ENCODE measurements around the gene DEPDC5. TPM values are rescaled to one million over a fixed set of nuclear protein-coding genes. Genes with fewer than 3 reads are reported as not detected.

The DEPDC5 gene
- total RNA-seq, 1 donor from 2014 or later = 39.5 TPM

DNA sequence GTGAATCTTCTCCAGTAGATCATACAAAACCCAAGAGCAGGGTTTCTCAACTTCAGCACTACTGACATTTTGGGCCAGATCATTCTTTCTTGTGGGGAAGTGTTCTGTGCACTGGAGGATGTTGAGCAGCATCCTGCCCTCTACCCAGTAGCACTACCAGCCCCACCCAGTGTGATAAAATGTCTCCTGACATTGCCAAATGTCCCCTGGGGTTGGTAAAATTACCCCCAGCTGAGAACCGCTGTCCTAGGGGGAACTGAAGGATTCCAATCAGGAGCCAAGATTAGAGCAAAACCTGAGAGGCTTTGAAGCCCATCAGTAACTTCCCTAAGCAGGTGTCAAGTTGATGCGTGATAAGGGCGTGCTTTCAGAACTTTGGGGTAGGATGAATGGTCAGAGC, 129.2 kb downstream of the DEPDC5 start:
- TF ChIP-seq, protein P1, sequence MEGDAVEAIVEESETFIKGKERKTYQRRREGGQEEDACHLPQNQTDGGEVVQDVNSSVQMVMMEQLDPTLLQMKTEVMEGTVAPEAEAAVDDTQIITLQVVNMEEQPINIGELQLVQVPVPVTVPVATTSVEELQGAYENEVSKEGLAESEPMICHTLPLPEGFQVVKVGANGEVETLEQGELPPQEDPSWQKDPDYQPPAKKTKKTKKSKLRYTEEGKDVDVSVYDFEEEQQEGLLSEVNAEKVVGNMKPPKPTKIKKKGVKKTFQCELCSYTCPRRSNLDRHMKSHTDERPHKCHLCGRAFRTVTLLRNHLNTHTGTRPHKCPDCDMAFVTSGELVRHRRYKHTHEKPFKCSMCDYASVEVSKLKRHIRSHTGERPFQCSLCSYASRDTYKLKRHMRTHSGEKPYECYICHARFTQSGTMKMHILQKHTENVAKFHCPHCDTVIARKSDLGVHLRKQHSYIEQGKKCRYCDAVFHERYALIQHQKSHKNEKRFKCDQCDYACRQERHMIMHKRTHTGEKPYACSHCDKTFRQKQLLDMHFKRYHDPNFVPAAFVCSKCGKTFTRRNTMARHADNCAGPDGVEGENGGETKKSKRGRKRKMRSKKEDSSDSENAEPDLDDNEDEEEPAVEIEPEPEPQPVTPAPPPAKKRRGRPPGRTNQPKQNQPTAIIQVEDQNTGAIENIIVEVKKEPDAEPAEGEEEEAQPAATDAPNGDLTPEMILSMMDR (conservative IDR thresholded peaks at IDR 0.05) = no peak
- Mint-ChIP-seq H3K4me1 (peaks cover 6% of the 10 kb centered on the region), H3K4me3 (no peak overlapping the region), H3K27ac (ENCODE audit: unreplicated experiment) (no peak overlapping the region), H3K27me3 (ENCODE audit: low read depth) (no peaks in the 10 kb centered on the region), H3K9me3 (no peaks in the 10 kb centered on the region), H3K36me3 (ENCODE audit: low read depth) (peaks cover 2% of the 10 kb centered on the region)
- DNase-seq (ENCODE audit: low read depth, low spot score) = no peak

DNA sequence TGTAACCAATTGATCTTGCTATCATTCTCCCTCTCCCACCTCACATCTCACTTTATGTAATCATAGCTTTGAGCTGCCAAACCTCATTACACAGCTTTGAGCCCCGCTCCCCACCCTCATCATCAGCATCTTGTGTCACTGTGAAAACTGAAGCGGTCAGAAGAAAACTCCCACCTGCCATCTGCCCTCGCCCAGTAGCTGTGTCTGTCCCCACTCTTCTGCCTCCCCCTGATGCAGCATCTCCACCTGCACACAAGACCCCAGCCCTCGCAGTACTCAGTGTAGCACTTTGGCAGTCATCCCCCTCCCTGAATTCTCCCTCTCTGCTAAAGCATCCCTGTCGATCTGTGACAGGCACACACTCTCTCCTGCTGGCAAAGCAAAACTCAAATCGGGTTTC, 130.2 kb downstream of the DEPDC5 start:
- H3K4me1 Mint-ChIP-seq = peaks cover 8% of the 10 kb centered on the region
- H3K4me3 Mint-ChIP-seq = no peak overlapping the region
- no peaks in the 10 kb centered on the region for H3K27me3 Mint-ChIP-seq (ENCODE audit: low read depth)
- no peaks in the 10 kb centered on the region for H3K9me3 Mint-ChIP-seq
- TF ChIP-seq, protein P1 (conservative IDR thresholded peaks at IDR 0.05) = no peak
- DNase-seq (ENCODE audit: low read depth, low spot score) = no peak
- H3K27ac Mint-ChIP-seq (ENCODE audit: unreplicated experiment) = no peak overlapping the region
- H3K36me3 Mint-ChIP-seq (ENCODE audit: low read depth) = peaks cover 4% of the 10 kb centered on the region

DNA sequence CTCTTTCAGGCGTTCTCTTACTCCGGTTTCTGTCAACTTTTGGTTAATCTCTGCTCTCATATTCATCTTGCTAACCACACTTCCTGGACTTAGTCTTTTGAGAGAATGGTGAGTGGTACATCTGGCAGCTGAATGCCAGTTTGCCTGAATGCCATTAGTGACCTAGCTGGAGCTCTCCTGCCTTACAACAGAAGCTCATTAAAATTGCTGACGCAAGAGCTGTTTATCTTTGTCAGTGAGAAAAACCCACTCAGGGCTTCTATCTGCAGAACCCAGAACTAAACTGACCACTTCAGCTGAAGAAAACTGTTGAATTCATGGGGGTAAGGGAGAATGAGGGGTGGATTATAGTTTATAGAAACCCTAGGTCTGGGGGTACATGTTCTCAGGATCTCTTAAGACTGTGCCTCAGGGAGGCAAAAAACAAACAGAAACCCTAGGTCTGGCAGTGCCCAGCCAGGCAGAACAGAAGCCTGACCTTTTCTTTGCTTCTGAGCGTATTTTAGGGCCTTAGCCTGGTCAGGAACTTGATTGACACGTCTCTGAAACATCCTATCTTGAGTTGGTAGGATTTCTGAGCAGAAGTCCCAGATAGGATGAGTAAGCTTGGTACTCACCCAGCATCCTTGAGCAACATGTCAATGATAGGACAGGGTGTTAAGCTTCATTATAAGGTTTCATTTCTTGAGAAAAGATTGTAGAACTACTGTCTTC, 137.7 kb downstream of the DEPDC5 start:
- no peaks in the 10 kb centered on the region for H3K9me3 Mint-ChIP-seq
- H3K36me3 Mint-ChIP-seq (ENCODE audit: low read depth) = peaks cover 11% of the 10 kb centered on the region
- no peak for DNase-seq (ENCODE audit: low read depth, low spot score)
- peaks cover 43% of the 10 kb centered on the region for H3K4me1 Mint-ChIP-seq
- no peaks in the 10 kb centered on the region for H3K27me3 Mint-ChIP-seq (ENCODE audit: low read depth)
- no peak overlapping the region for H3K4me3 Mint-ChIP-seq
- TF ChIP-seq, protein P1 (conservative IDR thresholded peaks at IDR 0.05) = no peak
- peak overlapping the region; percentile 65 for H3K27ac Mint-ChIP-seq (ENCODE audit: unreplicated experiment)

DNA sequence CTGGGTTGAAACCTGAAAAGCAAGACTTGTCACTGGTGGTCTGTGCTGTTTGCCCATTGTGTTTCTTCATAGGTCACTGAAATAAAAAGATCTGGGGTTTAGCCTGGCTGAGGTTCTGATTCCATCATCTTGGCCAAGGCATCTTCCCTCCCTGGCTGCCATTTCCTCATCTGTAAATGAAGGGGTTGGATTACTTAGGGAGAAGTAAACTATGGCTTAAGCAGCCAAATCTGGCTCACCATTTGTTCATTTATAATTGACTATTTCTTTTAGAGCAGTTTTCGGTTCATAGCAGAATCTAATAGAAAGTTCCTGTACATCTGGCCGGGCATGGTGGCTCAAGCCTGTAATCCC, 138.2 kb downstream of the DEPDC5 start:
- TF ChIP-seq, protein P1 (conservative IDR thresholded peaks at IDR 0.05) = no peak
- DNase-seq (ENCODE audit: low read depth, low spot score) = no peak
- Mint-ChIP-seq H3K27ac (ENCODE audit: unreplicated experiment) (peak overlapping the region; percentile 65), H3K36me3 (ENCODE audit: low read depth) (peaks cover 11% of the 10 kb centered on the region), H3K27me3 (ENCODE audit: low read depth) (no peaks in the 10 kb centered on the region), H3K9me3 (no peaks in the 10 kb centered on the region), H3K4me3 (no peak overlapping the region), H3K4me1 (peaks cover 43% of the 10 kb centered on the region)

DNA sequence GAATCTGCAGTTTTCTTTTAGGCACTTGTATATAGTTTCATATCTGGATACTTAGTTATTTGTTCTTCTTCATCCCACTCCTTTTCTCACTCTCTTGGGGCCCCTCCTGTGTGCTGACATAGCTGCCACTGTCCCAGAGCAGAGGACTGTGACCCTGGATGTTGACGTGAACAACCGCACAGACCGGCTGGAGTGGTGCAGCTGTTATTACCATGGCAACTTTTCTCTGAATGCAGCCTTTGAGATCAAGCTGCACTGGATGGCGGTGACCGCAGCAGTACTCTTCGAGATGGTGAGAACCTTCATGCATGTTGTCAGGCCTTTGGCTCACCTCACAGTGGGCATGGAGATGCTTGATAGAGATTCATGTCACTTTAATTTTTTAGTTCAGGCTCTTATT, 139.6 kb downstream of the DEPDC5 start:
- H3K9me3 Mint-ChIP-seq = no peaks in the 10 kb centered on the region
- TF ChIP-seq, protein P1 (conservative IDR thresholded peaks at IDR 0.05) = no peak
- DNase-seq (ENCODE audit: low read depth, low spot score) = peak; percentile 48
- H3K27me3 Mint-ChIP-seq (ENCODE audit: low read depth) = no peaks in the 10 kb centered on the region
- H3K4me3 Mint-ChIP-seq = peak overlapping the region; percentile 13
- peaks cover 50% of the 10 kb centered on the region for H3K4me1 Mint-ChIP-seq
- H3K27ac Mint-ChIP-seq (ENCODE audit: unreplicated experiment) = peak overlapping the region; percentile 44
- peaks cover 11% of the 10 kb centered on the region for H3K36me3 Mint-ChIP-seq (ENCODE audit: low read depth)

All from neural crest cell (in vitro differentiated cells).